ENCODE data around the gene ENDOV.

The ENDOV gene

DNA sequence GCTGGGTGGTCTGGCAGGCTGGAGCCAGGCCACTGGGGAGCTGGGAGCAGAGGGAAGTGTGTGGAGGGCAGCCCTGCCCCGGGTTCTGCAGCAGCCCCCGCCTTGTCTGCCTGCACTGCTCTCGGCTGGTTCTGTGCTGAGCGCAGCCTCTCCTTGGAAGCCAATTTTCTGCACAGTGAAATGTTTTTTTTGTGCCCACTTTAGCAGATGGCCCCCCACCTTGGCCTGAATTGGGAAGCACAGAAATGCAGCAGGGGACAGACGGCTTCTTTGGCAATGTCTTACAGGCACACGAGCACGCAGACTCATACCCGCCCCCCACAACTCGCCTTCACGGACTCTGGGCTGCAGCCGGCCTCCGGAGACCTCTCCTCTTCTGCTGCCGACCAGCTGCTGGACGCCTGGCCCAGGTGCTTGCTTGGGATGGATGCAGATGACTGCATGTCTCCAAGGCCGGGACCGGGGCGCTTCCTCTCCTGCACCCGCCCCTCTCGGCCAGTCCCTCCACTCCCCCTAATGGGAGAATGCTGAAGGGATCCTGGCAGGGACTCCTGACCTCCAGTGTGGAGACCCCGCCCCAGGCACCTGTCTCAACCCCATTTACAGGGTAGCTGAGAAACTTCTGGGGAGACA lies 46.7 kb downstream of the ENDOV start:
- TF ChIP-seq, protein P1, sequence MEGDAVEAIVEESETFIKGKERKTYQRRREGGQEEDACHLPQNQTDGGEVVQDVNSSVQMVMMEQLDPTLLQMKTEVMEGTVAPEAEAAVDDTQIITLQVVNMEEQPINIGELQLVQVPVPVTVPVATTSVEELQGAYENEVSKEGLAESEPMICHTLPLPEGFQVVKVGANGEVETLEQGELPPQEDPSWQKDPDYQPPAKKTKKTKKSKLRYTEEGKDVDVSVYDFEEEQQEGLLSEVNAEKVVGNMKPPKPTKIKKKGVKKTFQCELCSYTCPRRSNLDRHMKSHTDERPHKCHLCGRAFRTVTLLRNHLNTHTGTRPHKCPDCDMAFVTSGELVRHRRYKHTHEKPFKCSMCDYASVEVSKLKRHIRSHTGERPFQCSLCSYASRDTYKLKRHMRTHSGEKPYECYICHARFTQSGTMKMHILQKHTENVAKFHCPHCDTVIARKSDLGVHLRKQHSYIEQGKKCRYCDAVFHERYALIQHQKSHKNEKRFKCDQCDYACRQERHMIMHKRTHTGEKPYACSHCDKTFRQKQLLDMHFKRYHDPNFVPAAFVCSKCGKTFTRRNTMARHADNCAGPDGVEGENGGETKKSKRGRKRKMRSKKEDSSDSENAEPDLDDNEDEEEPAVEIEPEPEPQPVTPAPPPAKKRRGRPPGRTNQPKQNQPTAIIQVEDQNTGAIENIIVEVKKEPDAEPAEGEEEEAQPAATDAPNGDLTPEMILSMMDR (IDR thresholded peaks at IDR 0.05): no peak
- DNase-seq (ENCODE audit: low spot score): no peak
- Histone ChIP-seq H3K27ac (no peak overlapping the region), H3K4me3 (no peak overlapping the region)

DNA sequence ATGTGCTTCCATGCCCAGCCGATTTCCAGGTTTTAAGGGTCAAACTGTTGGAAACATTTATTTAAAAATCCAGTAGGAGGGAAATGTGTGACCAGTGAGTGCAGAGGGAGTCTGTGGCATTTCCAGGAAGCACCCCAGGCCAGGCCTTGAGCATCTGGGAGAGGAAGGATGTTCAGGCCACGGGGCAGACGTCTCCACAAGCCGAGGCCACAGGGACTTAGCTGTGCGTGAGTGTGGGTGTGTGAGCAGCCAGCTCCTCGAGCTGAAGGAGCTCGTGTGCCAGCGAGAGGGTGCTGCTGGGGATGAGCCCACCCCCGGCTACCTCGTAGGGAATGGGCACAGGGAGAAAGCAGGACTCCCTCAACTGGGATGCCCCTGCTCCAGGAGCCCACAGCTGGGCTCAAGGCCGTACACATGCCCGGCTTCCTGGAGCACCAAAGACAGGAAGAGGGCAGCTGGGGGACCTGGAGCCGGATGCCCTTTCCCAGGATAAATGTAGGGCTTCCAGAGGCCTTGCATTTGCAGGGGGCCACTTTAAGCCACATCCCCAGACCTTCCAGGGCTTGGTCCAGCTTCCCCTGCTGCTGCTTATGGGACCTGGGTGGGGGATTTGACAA lies 48.9 kb downstream of the ENDOV start:
- TF ChIP-seq, protein P1 (IDR thresholded peaks at IDR 0.05): no peak
- DNase-seq (ENCODE audit: low spot score): no peak
- H3K4me3 ChIP-seq: no peak overlapping the region
- no peak overlapping the region for H3K27ac ChIP-seq

DNA sequence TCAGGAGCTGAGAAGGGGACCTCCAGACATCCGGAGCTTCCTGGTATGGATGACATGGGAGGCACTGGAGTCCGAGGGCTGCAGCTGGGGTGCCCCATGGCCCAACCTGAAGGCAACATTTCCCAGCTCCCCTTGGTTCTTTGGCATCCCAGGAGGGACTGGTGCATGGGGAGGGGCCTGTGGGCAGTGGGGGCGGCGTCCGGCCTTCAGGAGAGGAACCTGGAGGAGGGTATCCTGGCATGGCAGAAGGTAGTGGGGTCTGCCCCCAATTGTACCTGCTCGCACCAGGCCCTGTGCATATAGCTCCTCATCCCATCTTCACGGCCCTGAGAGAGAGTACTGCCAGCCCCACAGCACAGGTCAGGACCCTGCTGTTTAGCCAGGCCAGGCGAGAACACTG lies 49.5 kb downstream of the ENDOV start:
- H3K4me3 ChIP-seq: no peak overlapping the region
- TF ChIP-seq, protein P1 (IDR thresholded peaks at IDR 0.05): no peak
- no peak overlapping the region for H3K27ac ChIP-seq
- DNase-seq (ENCODE audit: low spot score): no peak

DNA sequence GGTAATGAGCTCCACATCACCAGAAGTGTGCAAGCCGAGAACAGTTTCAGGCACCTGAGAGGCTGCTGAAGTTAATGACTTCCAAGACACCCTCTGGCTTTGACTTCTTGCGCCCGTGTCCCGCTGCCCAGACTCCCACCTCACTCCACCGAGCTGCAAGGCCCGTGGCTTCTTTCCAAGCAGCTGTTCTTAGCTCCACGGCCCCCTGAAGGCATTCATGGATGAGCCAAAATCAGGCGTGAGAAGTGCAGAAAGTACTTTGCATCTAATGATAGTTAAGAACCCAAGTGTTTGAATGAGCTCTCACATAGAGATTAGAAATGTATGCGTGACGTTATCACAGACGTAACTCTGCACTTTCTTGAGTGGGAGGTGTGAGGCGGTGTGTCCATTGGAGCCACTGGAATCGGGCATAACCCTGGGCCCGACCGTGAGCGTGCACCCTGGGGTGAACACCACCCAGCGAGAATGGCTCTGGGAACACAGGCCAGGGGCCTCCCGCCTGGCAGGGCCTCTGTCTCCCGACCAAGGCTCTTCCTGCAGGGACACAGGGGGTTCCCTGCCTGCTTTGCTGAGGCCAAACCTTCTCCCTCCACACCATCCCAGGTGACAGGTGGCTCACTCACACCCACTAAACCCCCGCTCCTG lies 50.5 kb downstream of the ENDOV start:
- H3K4me3 ChIP-seq: no peak overlapping the region
- DNase-seq (ENCODE audit: low spot score): no peak
- TF ChIP-seq, protein P1 (IDR thresholded peaks at IDR 0.05): no peak
- H3K27ac ChIP-seq: no peak overlapping the region

DNA sequence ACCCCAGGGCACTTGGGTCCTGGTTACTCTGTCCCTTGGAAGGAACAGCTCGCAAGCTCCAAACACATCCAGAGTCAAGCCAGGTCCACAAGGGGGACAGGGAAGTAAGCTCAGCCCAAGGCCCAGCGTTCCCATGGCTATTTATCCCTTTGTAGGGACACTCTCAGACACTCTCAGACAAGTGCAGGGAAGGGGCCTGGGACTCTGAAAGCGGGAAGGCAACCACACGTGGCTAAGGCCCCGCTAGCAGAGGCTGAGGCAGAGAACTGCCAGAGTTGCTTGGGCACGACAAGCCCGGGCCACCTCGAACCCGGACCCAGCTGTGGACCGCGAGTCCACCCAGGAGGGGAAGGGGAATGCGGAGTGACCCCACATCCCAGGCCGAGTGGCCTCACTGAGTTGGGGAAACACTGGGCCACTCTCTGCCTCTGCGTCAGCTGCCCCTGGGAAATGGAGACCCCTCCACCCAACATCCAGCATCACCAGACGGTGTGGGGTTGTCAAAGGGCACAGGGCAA lies 51.3 kb downstream of the ENDOV start:
- DNase-seq (ENCODE audit: low spot score): no peak

DNA sequence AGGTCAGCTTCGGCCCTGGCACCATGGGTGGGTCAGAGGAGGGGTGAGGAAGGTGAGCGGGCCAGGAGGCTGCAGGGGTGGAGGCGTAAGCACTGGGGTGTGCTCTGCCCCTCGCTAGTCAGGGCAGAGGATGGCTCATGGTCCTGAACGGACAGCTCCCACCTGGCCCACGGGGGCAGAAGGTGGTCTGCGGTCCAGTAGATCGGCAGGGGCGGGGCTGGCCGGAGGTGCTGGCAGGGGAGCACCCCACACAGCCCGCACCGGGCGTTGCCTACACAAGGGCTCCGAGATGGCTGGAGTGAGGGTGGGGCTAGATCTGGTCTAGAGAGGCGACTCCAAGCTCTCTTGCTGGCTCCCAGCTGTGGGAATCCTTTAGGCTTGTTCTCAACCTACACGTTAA lies 53.3 kb downstream of the ENDOV start:
- Histone ChIP-seq H3K27ac (no peak overlapping the region), H3K4me3 (no peak overlapping the region)
- no peak for DNase-seq (ENCODE audit: low spot score)
- TF ChIP-seq, protein P1 (IDR thresholded peaks at IDR 0.05): no peak

More for the DNA sequence above, 51.3 kb downstream of the ENDOV start:
- no peak overlapping the region for H3K4me3 ChIP-seq
- TF ChIP-seq, protein P1 (IDR thresholded peaks at IDR 0.05): no peak
- H3K27ac ChIP-seq: no peak overlapping the region
